ENCODE data around the gene CD1B.
"Not testable (repeated sequence)": the region's sequence is repeated elsewhere in the genome, so short reads cannot be mapped to it uniquely, and the experiment has no call there.

CD1B gene

DNA sequence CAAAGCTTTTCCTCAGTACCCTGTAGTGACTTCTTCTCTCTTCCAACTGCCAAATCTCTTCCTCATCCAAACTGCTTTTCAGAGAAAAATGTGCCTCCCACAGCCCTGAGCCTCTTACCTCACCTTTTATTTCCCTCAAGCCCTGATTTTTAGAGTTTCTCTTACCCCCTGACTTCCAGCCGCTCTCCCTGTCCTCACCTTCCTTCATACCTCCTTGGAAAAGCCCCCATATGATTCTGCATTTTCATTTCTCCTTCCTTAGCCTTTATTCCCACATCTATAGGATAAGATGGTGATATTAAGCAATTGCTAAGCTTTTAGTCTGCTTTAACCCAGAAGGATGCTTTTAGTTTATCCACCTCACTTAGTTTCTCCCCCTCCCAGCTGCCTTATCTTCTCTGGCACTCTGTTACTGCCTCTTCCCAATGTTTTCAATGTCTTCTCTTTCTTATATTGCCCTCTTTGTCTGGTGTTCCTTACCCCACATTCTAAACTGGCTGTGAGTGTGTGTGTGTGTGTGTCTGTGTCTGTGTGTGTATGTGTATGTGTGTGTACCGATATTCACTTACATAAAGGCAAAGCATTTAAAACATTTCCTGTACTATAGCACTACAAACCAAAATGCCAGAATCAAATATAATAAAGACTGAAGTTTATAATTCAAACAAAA lies at the start of gene CD1B:
Gene CD1B, minus strand, starts transcription at position 51 of the 670 bp plus-strand sequence. CDS start 108 bp downstream, outside the sequence.
- DNase-seq = no peak

DNA sequence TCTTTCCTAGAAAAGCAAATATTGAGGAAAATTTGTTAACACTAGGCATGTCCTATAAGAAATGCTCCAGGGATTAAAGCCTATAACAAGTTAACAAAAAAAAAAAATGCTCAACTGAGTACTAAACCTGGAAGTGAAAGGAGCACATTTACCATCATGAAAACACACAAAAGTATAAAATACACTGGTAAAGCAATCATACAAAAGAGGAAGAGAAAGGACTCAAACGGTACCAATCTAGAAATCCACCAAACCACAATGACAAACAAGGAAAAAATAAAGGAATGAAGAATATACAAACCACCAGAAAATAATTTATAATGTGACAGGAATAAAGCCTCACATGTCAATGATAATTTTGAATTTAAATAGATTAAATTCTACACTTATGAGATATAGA lies 43.5 kb upstream of the CD1B start:
- DNase-seq = no peak

- DNase-seq = not testable (repeated sequence)
Observed at GRCh38 chr1:158374101-158374500, 42.8 kb upstream of the CD1B start.

GRCh38 chr1:158371188-158371953 lies 40.0 kb upstream of the CD1B start:
- no peak for DNase-seq

DNA sequence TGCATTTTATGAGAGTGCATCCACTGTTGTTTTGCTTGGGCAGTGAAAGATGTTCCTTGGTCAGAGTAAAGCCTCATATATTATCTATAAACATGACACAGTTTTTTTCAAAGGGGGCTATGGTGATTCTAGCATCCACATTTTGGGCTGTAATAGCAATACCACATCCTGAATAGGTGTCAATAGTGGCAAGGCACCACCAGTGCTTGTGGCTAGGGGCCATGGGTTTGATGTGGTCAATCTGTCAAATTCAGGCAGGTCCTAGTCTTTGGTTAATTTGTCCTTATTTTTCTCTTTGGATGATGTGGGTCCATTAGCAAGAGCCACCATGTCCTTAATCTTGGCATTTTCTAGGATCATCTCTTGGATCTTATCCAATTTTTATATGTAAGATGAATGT lies 35.5 kb upstream of the CD1B start:
- no peak for DNase-seq

- no peak for DNase-seq
Observed at GRCh38 chr1:158362941-158363340, 31.6 kb upstream of the CD1B start.

DNA sequence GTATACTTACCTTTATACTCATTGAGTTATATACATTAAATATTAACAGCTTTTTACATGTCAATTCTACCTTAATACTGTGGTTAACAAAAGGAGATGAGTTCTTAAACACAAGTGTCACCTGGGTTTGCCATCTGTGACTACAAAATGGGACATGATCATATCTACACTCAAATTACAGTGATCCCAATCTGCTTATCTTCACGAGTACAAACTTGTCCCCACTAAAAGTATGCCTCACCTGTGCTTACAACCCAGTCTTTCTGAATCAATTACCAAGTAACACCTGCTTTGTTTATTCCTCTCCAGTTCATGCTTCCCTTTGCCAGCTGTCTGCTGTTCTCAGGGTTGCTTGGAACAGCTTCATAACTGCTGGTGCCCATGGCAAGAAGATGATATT lies 31.2 kb upstream of the CD1B start:
- no peak for DNase-seq

DNA sequence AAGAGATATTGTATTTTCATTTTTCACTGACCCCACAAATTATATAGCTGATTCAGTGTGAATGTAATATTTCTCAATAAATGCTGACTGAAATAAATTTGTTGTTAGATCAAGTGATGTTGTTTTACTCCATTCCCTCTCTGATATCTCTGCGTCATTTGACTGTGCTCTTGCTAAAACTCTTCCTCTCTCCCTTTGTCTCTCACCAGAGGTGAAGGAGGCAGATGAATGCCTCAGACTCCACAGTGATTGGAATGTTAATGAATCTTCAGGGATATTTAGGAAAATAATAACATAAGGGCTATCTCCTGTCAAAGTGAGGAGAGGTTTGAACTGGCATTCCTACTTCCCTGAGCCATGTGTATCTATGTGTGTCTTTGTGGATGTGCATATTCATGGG lies 26.1 kb upstream of the CD1B start:
- DNase-seq = no peak

GRCh38 chr1:158356616-158357015 lies 25.3 kb upstream of the CD1B start:
- DNase-seq = no peak

DNA sequence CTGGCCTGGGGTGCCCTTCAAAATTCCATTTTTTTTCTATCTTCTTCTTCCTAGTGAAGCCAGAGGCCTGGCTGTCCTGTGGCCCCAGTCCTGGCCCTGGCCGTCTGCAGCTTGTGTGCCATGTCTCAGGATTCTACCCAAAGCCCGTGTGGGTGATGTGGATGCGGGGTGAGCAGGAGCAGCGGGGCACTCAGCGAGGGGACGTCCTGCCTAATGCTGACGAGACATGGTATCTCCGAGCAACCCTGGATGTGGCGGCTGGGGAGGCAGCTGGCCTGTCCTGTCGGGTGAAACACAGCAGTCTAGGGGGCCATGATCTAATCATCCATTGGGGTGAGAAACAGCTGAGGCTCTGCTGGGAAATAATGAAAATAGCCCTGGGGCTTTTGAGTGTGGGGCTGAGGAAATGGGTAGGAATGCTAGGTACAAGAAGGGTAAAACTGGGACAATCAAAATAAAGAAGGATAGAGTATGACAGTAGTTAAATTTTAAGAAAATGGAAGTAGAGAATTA lies 24.5 kb upstream of the CD1B start:
- DNase-seq = no peak

DNA sequence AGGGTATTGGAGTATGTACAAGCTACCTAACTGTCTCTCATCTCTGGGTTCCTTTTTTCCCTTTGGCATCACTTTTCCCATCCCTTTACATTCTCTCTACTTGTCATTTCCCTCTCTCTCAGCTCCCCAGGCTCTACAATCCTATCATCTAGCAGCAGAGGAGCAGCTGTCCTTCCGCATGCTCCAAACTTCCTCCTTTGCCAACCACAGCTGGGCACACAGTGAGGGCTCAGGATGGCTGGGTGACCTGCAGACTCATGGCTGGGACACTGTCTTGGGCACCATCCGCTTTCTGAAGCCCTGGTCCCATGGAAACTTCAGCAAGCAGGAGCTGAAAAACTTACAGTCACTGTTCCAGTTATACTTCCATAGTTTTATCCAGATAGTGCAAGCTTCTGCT lies 22.9 kb upstream of the CD1B start:
- DNase-seq = no peak

DNA sequence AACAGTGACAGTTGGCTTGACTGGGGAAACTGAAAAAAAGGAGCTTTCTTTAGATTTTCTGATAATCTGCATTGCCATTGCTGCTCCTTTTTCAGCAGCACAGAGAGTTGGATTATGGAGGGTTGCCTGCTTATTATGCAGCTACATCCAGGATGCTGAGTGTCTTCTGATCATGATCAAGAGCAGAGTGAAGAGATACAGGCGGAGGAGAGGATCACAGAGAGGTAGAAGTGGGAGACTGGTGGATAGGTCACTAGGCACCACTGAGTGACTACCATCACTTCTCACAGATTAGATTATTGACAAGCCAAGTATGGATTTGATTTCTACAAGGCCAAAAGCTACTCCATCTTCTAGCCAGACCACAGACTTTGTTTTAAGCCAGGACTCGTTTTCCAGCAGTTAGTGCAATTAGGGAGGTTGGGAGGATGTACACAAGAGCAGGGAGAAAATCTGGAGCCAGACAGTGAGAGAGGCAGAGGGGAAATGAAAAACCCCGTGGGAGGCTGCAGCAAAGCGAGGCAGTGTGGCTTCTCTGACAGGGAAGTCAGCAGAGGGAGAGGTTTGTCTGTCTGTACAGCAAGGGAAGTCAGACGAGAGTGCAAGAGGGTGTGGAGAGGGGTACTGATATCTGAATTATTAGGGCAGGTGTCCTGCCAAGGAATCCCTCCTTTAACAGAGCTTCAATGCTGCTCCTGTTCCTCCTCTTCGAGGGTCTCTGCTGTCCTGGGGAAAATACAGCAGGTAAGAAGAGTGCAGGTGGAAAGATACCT lies 22.2 kb upstream of the CD1B start, which contains the start of gene CD1E:
Gene CD1E, plus strand, starts transcription at position 592 of the 773 bp plus-strand sequence. Its CDS starts 95 bp downstream, at position 687.
- no peak for DNase-seq

DNA sequence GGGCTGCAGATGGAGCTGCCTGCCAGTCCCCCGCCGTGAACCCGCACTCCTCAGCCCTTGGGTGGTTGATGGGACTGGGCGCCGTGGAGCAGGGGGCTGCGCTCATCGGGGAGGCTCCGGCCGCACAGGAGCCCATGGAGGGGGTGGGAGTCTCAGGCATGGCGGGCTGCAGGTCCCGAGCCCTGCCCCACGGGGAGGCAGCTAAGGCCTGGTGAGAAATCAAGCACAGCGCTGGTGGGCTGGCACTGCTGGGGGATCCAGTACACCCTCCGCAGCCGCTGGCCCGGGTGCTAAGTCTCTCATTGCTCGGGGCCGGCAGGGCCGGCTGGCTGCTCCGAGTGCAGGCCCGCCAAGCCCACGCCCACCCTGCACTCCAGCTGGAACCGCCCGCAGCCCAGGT lies 17.6 kb upstream of the CD1B start:
- not testable (repeated sequence) for DNase-seq

DNA sequence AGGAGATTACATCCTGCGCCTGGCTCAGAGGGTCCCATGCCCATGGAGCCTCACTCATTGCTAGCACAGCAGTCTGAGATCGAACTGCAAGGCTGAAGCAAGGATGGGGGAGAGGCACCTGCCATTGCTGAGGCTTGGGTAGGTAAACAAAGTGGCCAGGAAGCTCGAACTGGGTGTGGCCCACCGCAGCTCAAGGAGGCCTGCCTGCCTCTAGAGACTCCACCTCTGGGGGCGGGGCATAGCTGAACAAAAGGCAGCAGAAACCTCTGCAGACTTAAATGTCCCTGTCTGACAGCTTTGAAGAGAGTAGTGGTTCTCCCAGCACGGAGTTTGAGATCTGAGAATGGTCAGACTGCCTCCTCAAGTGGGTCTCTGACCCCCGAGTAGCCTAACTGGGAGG lies 5.1 kb upstream of the CD1B start:
- not testable (repeated sequence) for DNase-seq

DNA sequence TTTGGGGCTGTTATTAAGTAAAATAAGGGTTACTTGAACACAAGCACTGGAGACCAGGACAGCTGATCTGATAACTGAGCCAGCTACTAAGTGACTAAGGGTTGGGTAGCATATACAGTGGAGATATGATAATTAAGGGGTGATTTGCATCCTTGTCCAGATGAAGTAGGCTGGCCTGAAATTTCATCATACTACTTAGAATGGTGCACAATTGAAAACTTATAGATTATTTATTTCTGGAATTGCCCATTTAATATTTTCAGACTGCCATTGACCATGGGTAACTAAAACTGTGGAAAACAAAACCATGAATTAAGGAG lies 3.8 kb upstream of the CD1B start:
- DNase-seq = no peak

DNA sequence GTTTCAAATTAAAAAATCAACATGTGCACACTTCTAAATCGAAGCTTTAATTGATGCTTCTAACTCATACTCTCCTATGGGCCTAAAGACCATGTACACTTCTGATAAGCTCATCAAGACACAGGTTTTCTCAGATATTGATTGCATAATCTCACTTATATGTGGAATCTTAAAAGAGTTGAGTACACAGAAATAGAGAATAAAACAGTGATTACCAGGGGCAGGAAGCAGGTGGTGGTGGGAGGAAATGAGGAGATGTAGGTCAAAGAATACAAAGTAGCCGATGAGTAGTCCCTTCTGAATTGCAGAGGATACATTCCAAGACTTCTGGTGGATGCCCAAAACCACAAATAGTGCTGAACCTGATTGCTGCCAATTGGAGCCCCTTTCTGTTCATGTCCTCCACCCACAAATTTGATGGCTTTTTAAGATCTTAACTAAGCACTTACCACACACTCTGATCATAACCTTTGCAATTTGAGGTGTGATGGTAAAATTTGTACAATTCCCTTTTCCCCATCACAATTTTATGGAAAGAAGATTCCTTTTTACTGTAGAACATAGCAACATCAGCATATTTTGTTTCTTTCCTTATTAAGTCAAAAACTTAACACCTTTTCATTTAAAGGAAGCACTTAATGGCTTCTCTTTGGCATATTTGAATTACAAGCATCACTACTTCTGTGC lies 3.3 kb upstream of the CD1B start:
- DNase-seq = no peak

- no peak for DNase-seq
Observed at GRCh38 chr1:158333405-158334155, 2.2 kb upstream of the CD1B start.

DNA sequence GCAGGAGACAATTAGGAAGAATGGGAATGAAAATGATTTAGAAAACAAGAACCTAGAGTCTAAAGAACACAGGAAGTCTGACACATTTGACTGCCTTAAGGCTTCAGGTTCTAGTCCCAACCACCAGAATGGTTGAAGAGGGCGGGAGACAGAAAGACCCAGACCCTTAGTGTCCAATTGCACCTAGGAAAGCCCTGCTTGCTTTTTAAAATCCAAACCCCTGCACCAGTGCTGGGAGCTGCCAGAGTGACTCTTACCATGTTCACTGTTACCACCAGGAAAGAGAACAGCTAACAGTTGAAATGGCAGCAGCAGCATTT lies 265 bp downstream of the CD1B start:
- DNase-seq = no peak

GRCh38 chr1:158330391-158331105 lies 783 bp downstream of the CD1B start:
- no peak for DNase-seq

- no peak for DNase-seq
Observed at GRCh38 chr1:158329733-158330132, 1.6 kb downstream of the CD1B start.

- DNase-seq = no peak
Observed at GRCh38 chr1:158329300-158329699, 2.0 kb downstream of the CD1B start.

GRCh38 chr1:158328426-158328825 lies 2.9 kb downstream of the CD1B start:
- no peak for DNase-seq
